Parathyroid adenoma (tissue), 2 donors: ENCODE measurements around the gene SND1.

Source experiments
- H2AFZ ChIP-seq: fragments of 300-600 bp; sonication (generic); one replicate; pipeline ENCODE4 v1.7.0; 2017; ENCODE audit warnings: antibody characterized with exemption, mild to moderate bottlenecking
- H3K27ac ChIP-seq: fragments of 300-600 bp; sonication (generic); one replicate; pipeline ENCODE4 v1.7.0; 2017
- H3K27me3 ChIP-seq: fragments of 300-600 bp; sonication (generic); one replicate; pipeline ENCODE4 v1.7.0; 2017; ENCODE audit warnings: low read length; ENCODE audit not compliant: control insufficient read depth, insufficient read depth
- H3K36me3 ChIP-seq: fragments of 300-600 bp; sonication (generic); one replicate; pipeline ENCODE4 v1.7.0; 2017; ENCODE audit warnings: low read length; ENCODE audit not compliant: control insufficient read depth, insufficient read depth
- H3K4me1 ChIP-seq: fragments of 300-600 bp; sonication (generic); one replicate; pipeline ENCODE4 v1.7.0; 2017; ENCODE audit warnings: control low read depth
- H3K4me2 ChIP-seq: fragments of 300-600 bp; sonication (generic); one replicate; pipeline ENCODE4 v1.7.0; 2017; ENCODE audit warnings: low read length
- H3K4me3 ChIP-seq: fragments of 300-600 bp; sonication (generic); one replicate; pipeline ENCODE4 v1.7.0; 2017; ENCODE audit warnings: low read depth, low read length
- H3K79me2 ChIP-seq: fragments of 300-600 bp; sonication (generic); one replicate; pipeline ENCODE4 v1.7.0; 2017; ENCODE audit warnings: control low read depth
- H3K9ac ChIP-seq: fragments of 300-600 bp; sonication (generic); one replicate; pipeline ENCODE4 v1.7.0; 2017; ENCODE audit warnings: mild to moderate bottlenecking
- H3K9me3 ChIP-seq: fragments of 300-600 bp; sonication (generic); one replicate; pipeline ENCODE4 v1.7.0; 2017; ENCODE audit warnings: low read length; ENCODE audit not compliant: control insufficient read depth
- TF ChIP-seq, protein P1 (sequence below): fragments of 300-600 bp; sonication (generic); IDR thresholded peaks from one replicate; pipeline ENCODE4 v1.7.0; 2017; ENCODE audit warnings: antibody characterized with exemption, mild to moderate bottlenecking
- donor health status: primary hyperparathyroidism.

SND1 gene

DNA sequence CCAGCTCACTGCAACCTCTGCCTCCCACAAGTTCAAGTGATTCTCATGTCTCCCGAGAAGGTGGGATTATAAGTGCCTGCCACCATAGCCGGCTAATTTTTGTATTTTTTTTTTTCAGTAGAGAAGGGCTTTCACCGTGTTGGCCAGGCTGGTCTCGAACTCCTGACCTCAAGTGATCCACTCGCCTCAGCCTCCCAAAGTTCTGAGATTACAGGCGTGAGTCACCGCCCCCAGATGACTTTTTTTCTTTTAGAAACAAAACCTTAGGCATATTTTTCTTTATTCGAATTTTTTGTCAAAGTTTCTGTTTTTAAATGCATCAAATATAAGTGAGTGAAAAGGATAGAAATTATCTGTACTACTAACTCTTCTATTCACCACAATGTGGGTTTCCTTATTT is 266.1 kb downstream of the SND1 start:
- Histone ChIP-seq H2AFZ (no peak overlapping the region), H3K9me3 (no peaks in the 10 kb centered on the region), H3K27ac (no peak overlapping the region), H3K4me2 (no peak overlapping the region), H3K79me2 (peaks cover 10% of the 10 kb centered on the region), H3K4me3 (no peak overlapping the region), H3K9ac (no peak overlapping the region), H3K27me3 (no peaks in the 10 kb centered on the region), H3K36me3 (no peaks in the 10 kb centered on the region), H3K4me1 (peaks cover 3% of the 10 kb centered on the region)
- TF ChIP-seq, protein P1, sequence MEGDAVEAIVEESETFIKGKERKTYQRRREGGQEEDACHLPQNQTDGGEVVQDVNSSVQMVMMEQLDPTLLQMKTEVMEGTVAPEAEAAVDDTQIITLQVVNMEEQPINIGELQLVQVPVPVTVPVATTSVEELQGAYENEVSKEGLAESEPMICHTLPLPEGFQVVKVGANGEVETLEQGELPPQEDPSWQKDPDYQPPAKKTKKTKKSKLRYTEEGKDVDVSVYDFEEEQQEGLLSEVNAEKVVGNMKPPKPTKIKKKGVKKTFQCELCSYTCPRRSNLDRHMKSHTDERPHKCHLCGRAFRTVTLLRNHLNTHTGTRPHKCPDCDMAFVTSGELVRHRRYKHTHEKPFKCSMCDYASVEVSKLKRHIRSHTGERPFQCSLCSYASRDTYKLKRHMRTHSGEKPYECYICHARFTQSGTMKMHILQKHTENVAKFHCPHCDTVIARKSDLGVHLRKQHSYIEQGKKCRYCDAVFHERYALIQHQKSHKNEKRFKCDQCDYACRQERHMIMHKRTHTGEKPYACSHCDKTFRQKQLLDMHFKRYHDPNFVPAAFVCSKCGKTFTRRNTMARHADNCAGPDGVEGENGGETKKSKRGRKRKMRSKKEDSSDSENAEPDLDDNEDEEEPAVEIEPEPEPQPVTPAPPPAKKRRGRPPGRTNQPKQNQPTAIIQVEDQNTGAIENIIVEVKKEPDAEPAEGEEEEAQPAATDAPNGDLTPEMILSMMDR = no peak

DNA sequence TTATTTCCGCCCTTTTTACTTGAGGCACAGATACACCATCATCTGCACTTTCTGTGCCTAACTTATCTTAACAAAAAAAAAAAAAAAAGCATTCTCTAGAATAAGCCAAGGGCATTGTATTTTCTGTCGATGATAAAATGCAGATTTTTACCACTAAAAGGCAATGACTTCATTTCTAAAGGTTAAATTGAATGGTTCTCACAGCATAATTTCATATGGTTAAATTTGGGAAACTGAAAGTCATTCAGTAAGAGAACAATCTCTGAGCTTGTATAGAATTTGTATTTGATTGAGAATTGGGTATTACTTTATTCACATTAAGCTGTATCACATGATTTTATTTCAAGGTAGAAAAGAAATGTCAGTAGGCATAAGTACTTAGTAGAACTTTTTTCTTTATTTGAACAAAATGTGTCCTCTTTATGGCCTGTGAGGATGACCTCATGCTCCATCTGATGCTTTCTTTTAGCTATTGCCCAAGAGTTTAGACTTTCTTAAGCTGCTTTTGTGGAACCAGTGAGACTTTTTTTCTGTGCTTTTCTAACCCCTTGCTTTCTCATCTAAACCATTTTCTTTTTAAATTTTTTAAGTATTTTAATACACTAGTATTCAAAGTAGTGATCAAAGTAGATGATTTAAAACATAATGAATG is 268.9 kb downstream of the SND1 start:
- Histone ChIP-seq H3K9me3 (no peaks in the 10 kb centered on the region), H3K9ac (no peak overlapping the region), H3K27me3 (no peaks in the 10 kb centered on the region), H3K4me1 (peaks cover 3% of the 10 kb centered on the region), H3K79me2 (no peaks in the 10 kb centered on the region), H3K27ac (no peak overlapping the region), H3K4me3 (no peak overlapping the region), H2AFZ (no peak overlapping the region), H3K36me3 (no peaks in the 10 kb centered on the region), H3K4me2 (no peak overlapping the region)
- TF ChIP-seq, protein P1 = no peak

GRCh38 chr7:127922656-127923055 is 270.7 kb downstream of the SND1 start:
- Histone ChIP-seq H3K4me1 (no peaks in the 10 kb centered on the region), H3K4me2 (no peak overlapping the region), H3K4me3 (no peak overlapping the region), H2AFZ (no peak overlapping the region), H3K9ac (no peak overlapping the region), H3K27me3 (no peaks in the 10 kb centered on the region), H3K9me3 (no peaks in the 10 kb centered on the region), H3K27ac (no peak overlapping the region), H3K36me3 (no peaks in the 10 kb centered on the region), H3K79me2 (no peaks in the 10 kb centered on the region)
- TF ChIP-seq, protein P1 = no peak

DNA sequence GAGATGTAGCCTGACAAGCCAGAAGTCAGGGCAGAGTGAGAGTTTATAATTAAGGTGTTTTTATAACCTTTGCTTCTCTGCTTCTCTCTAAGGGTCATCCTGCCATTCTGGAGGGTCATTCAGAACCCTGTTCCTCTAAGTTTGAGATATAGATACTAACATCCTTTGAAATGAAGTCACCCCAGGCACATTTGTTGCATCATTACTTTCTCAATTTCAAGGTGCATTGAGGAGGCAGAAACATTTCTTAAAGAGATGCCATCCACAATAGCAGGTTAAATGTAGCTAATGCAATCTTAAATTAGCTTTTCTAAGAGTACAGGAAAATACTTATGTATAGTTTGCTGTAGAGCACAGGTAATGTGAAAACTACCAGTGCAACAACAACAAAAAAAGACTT is 272.9 kb downstream of the SND1 start:
- Histone ChIP-seq H3K9me3 (no peaks in the 10 kb centered on the region), H3K4me3 (no peak overlapping the region), H3K9ac (no peak overlapping the region), H3K36me3 (no peaks in the 10 kb centered on the region), H2AFZ (no peak overlapping the region), H3K4me2 (no peak overlapping the region), H3K27me3 (no peaks in the 10 kb centered on the region), H3K4me1 (no peaks in the 10 kb centered on the region), H3K79me2 (no peaks in the 10 kb centered on the region), H3K27ac (no peak overlapping the region)
- TF ChIP-seq, protein P1 = no peak

DNA sequence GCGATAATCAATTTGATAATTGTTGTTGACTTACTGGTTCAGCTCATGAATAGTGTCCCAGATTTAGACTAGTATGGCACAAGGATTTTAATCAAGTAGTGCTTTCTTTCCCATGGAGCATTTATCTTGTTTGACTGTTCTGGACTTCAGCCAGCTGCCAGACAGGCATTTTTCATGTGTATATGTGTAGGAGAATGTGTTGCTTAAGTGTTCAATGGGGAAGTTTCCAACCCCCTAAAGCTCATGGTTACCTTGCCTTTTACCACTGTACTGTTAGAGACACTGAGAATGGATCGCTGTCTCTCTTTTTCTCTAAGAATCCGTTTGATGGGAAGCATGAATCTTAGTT is 275.3 kb downstream of the SND1 start:
- Histone ChIP-seq H3K27ac (no peak overlapping the region), H3K79me2 (no peaks in the 10 kb centered on the region), H3K9ac (no peak overlapping the region), H3K36me3 (no peaks in the 10 kb centered on the region), H3K9me3 (no peaks in the 10 kb centered on the region), H2AFZ (no peak overlapping the region), H3K4me3 (no peak overlapping the region), H3K4me2 (no peak overlapping the region), H3K27me3 (no peaks in the 10 kb centered on the region), H3K4me1 (no peaks in the 10 kb centered on the region)
- TF ChIP-seq, protein P1 = no peak
